Fibroblast of lung (primary cell): Measurements from ENCODE around the gene FANK1. TPM values are rescaled to one million over a fixed set of nuclear protein-coding genes. Genes with fewer than 3 reads are reported as not detected.

Experiments
- DNase-seq, 2 donors: peaks; one replicate each; pipeline versions ENCODE4 v3.0.0 to v3.0.0-alpha.2; 2010; ENCODE audit warnings: low read depth in 2 of 2
- H2AFZ ChIP-seq: 2 replicates; pipeline ENCODE4 v1.5.1; 2012; ENCODE audit warnings: low read length, control low read depth, inconsistent platforms
- H3K27ac ChIP-seq: 2 replicates; pipeline ENCODE4 v1.5.1; 2011; ENCODE audit warnings: low read length, control low read depth; ENCODE audit not compliant: insufficient read depth
- H3K27me3 ChIP-seq: 2 replicates; pipeline ENCODE4 v1.5.1; 2011; ENCODE audit warnings: mild to moderate bottlenecking, low read length; ENCODE audit not compliant: control insufficient read depth, insufficient read depth
- H3K36me3 ChIP-seq: 2 replicates; pipeline ENCODE4 v1.5.1; 2011; ENCODE audit warnings: low read length; ENCODE audit not compliant: control insufficient read depth, insufficient read depth
- H3K4me1 ChIP-seq: 2 replicates; pipeline ENCODE4 v1.5.1; 2011; ENCODE audit warnings: low read length; ENCODE audit not compliant: control insufficient read depth, insufficient read depth; ENCODE audit errors: extremely low read depth
- H3K4me2 ChIP-seq: 2 replicates; pipeline ENCODE4 v1.5.1; 2011; ENCODE audit warnings: low read length, control low read depth; ENCODE audit not compliant: insufficient read depth; ENCODE audit errors: extremely low read depth
- H3K4me3 ChIP-seq, 4 experiments: fragments of 200-600 bp in 1 of 4; sonication (generic) in 1 of 4; replicated peaks in 1 of 4; 2 replicates each; pipeline ENCODE4 v1.5.1; 2011 to 2016; ENCODE audit warnings: low read length in 4 of 4, low read depth in 3 of 4, mild to moderate bottlenecking in 3 of 4, control low read depth in 2 of 4, inconsistent platforms in 1 of 4, mixed read lengths in 1 of 4; ENCODE audit not compliant: insufficient read depth in 1 of 4; ENCODE audit errors: control extremely low read depth in 1 of 4
- H3K79me2 ChIP-seq: 2 replicates; pipeline ENCODE4 v1.5.1; 2012; ENCODE audit warnings: mild to moderate bottlenecking, low read length, inconsistent platforms; ENCODE audit not compliant: control insufficient read depth, insufficient read depth
- H3K9ac ChIP-seq: 2 replicates; pipeline ENCODE4 v1.5.1; 2011; ENCODE audit warnings: mild to moderate bottlenecking, low read length, control low read depth; ENCODE audit not compliant: insufficient read depth
- H3K9me3 ChIP-seq: 2 replicates; pipeline ENCODE4 v1.5.1; 2012; ENCODE audit warnings: low read depth, low read length; ENCODE audit not compliant: control insufficient read depth, insufficient read depth
- H4K20me1 ChIP-seq: 2 replicates; pipeline ENCODE4 v1.5.1; 2011; ENCODE audit warnings: low read length; ENCODE audit not compliant: control insufficient read depth, insufficient read depth; ENCODE audit errors: extremely low read depth
- EZH2 ChIP-seq: IDR thresholded peaks from 2 replicates; pipeline ENCODE4 v1.5.1; 2012; ENCODE audit warnings: low read length, control low read depth, mild to moderate bottlenecking; ENCODE audit errors: missing control alignments
- polyA plus RNA-seq, 2 donors: library from polyadenylated mRNA; depleted of rRNA in 1 of 2; stranded (reverse) in 1 of 2; unstranded in 1 of 2; fragments of >200 nt; gene quantifications; 2 replicates each; pipeline ENCODE4 v1.2.1, GENCODE V29; 2011 to 2012; ENCODE audit warnings: missing spikeins in 1 of 2
- total RNA-seq: library from RNA; depleted of rRNA; stranded (reverse); fragments of >200 nt; gene quantifications from 2 replicates; pipeline ENCODE4 v1.2.1, GENCODE V29; 2014
- TF ChIP-seq, protein P1 (sequence below), 2 donors: IDR thresholded peaks in 1 of 2; conservative IDR thresholded peaks in 1 of 2; 1 replicate in 1 of 2; 2 replicates in 1 of 2; pipeline ENCODE4 v1.5.1; 2011 to 2012; ENCODE audit warnings: low read length in 2 of 2, control low read depth in 1 of 2, inconsistent platforms in 1 of 2, low read depth in 1 of 2, mild to moderate bottlenecking in 1 of 2

The FANK1 gene
- total and polyA plus RNA-seq, 2 donors (not counting 1 experiment from before 2014, with no cell fraction given): 0.83 to 4.4 TPM

DNA sequence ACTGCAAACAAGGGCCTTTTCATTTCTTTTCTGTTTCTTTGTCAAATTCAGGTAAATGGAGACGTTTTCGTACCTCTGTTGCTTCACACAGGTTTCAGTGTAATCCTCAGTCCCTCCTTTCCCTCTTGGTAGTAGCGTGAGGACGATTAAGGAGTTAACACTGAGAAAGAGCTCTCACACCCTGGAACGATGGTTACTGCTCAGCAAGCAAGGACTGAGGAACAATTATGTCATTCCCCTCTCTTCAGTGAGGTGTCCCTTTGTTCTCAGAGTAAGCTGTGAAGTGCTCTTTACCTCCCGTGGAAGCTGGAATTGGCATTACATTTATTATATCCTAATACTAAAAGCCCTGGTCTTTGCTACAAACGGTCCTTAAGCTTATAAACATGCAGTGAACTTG, 95.9 kb downstream of the FANK1 start:
- no peak overlapping the region for H3K27ac ChIP-seq
- H3K9me3 ChIP-seq: no peaks in the 10 kb centered on the region
- no peak for TF ChIP-seq EZH2
- TF ChIP-seq, protein P1, sequence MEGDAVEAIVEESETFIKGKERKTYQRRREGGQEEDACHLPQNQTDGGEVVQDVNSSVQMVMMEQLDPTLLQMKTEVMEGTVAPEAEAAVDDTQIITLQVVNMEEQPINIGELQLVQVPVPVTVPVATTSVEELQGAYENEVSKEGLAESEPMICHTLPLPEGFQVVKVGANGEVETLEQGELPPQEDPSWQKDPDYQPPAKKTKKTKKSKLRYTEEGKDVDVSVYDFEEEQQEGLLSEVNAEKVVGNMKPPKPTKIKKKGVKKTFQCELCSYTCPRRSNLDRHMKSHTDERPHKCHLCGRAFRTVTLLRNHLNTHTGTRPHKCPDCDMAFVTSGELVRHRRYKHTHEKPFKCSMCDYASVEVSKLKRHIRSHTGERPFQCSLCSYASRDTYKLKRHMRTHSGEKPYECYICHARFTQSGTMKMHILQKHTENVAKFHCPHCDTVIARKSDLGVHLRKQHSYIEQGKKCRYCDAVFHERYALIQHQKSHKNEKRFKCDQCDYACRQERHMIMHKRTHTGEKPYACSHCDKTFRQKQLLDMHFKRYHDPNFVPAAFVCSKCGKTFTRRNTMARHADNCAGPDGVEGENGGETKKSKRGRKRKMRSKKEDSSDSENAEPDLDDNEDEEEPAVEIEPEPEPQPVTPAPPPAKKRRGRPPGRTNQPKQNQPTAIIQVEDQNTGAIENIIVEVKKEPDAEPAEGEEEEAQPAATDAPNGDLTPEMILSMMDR (conservative IDR thresholded peaks at IDR 0.05 in 1 of 2, IDR thresholded peaks at IDR 0.05 in 1 of 2; ENCODE audit: low read depth in 1 of 2, low read length in 2 of 2): no peak
- no peaks in the 10 kb centered on the region for H3K79me2 ChIP-seq
- H4K20me1 ChIP-seq: no peaks in the 10 kb centered on the region
- no peak for DNase-seq
- no peak overlapping the region for H3K4me3 ChIP-seq
- no peak overlapping the region for H3K4me2 ChIP-seq
- no peaks in the 10 kb centered on the region for H3K36me3 ChIP-seq
- H3K4me1 ChIP-seq: no peaks in the 10 kb centered on the region
- no peak overlapping the region for H3K9ac ChIP-seq
- no peak overlapping the region for H2AFZ ChIP-seq
- no peaks in the 10 kb centered on the region for H3K27me3 ChIP-seq

DNA sequence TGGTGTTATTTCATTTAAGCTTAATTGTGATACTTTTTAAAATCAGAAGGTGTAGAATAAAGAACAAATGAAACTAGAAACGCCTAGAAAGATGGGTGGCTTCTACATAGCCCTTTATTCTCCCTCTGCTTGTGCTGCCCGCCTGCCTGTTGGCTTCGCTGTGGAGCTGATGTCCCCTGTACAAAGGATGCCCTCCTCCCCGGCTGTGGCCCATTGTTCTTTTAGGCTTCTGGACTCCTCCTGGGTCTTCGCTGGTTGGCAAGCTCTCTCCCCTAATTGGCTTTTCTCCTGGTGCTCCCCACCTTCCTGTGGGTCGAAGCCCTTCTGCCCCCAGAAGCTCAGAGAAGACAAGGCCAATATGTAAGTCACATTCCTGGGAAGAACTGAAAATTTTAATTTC, 98.2 kb downstream of the FANK1 start:
- Histone ChIP-seq H3K36me3 (no peaks in the 10 kb centered on the region), H3K4me3 (no peak overlapping the region), H2AFZ (no peak overlapping the region), H3K27ac (no peak overlapping the region), H3K9me3 (no peaks in the 10 kb centered on the region), H3K9ac (no peak overlapping the region), H3K4me2 (no peak overlapping the region), H4K20me1 (no peaks in the 10 kb centered on the region), H3K79me2 (no peaks in the 10 kb centered on the region), H3K4me1 (no peaks in the 10 kb centered on the region), H3K27me3 (no peaks in the 10 kb centered on the region)
- DNase-seq: no peak
- no peak for TF ChIP-seq EZH2
- TF ChIP-seq, protein P1 (conservative IDR thresholded peaks at IDR 0.05 in 1 of 2, IDR thresholded peaks at IDR 0.05 in 1 of 2; ENCODE audit: low read depth in 1 of 2, low read length in 2 of 2): no peak

DNA sequence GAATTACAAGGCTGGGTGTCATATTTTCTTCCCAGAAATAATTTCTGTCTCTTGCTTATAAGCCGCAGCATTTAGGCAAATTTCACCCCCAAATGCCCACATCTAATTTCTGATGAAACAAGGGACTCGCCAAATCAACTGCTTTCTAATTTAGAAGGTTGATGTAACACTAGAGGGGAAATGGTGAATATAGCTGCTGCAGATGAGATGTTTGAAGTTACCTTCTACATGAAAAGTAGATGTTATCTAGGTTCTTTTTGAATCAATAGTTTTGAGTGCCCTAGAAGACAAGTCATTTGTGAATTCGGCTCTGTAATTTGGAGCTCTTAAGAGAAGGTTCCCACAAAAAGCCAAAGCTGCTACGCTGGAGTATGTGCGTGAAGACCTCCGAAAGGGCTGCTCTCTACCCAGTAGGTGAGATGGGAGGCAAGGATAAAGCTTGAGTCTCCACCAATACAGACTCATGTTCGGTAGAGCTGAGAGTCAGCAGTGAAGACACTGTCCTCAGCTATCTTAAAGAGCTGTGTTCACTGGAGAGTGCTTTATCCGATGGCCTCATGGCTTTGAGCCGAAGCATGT, 99.5 kb downstream of the FANK1 start:
- H3K9ac ChIP-seq: no peak overlapping the region
- H3K27me3 ChIP-seq: no peaks in the 10 kb centered on the region
- no peak for DNase-seq
- TF ChIP-seq, protein P1 (conservative IDR thresholded peaks at IDR 0.05 in 1 of 2, IDR thresholded peaks at IDR 0.05 in 1 of 2; ENCODE audit: low read depth in 1 of 2, low read length in 2 of 2): no peak
- TF ChIP-seq EZH2: no peak
- no peaks in the 10 kb centered on the region for H3K79me2 ChIP-seq
- H4K20me1 ChIP-seq: no peaks in the 10 kb centered on the region
- H3K36me3 ChIP-seq: no peaks in the 10 kb centered on the region
- no peak overlapping the region for H3K4me2 ChIP-seq
- no peaks in the 10 kb centered on the region for H3K4me1 ChIP-seq
- H3K27ac ChIP-seq: no peak overlapping the region
- H3K4me3 ChIP-seq: no peak overlapping the region
- H3K9me3 ChIP-seq: no peaks in the 10 kb centered on the region
- H2AFZ ChIP-seq: no peak overlapping the region
